Fibroblast of peridontal ligament (primary cell): ENCODE measurements around the gene KIAA1549.
A peak's percentile ranks its signal among the peaks of the same experiment; 100 is the strongest.
"Not testable (repeated sequence)": the region's sequence is repeated elsewhere in the genome, so short reads cannot be mapped to it uniquely, and the experiment has no call there.

Experiments
- DNase-seq: peaks from one replicate; pipeline ENCODE4 v3.0.0-alpha.2; 2010; ENCODE audit errors: extremely low read depth

The KIAA1549 gene

DNA sequence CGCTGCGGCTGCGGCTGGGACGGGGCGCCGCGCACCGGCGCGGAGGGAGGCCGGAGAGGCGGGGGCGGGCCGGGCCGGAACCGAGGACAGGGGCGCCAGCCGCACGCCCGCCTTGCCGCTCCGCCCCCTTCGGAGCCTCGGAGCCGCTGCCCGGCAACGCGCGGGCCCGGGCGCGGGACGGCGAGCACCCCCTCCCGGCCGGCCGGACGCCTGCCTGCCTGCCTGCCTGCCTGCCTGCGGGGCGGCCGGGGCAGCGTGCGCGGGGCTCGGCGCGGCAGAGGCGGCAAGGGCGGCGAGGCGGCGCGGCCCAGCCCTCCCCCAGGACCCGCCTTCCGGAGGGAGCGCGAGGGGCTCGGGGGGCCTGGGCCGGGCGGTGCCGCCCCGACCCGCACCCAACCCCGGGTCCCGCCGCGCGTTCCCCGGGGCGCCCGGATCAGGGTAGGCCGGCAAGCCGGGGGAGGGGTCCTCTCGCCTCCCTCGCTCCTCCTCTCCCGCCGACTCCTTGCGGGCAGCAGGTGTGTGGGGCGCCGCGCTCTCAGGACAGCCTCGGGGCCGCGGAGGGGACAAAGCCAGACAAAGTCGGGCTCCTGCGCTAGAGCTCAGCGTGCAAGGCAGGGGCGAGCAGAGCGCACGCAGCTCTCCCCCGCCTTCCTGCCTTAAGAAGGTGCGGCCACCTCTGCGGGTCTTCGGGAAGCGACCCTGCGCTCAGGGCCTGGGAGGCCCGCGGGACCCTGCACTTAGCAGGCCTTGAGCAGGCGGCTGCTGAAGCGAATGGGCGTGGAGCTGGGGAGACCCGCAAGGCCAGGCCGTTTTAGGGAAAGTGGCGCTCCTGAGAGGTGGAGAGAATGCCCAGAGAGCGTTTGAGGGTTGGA, at the start of gene KIAA1549:
Gene KIAA1549, minus strand, starts transcription at position 58 of the 872 bp plus-strand sequence. CDS start 120 bp downstream, outside the sequence.
- DNase-seq = peak; percentile 39

DNA sequence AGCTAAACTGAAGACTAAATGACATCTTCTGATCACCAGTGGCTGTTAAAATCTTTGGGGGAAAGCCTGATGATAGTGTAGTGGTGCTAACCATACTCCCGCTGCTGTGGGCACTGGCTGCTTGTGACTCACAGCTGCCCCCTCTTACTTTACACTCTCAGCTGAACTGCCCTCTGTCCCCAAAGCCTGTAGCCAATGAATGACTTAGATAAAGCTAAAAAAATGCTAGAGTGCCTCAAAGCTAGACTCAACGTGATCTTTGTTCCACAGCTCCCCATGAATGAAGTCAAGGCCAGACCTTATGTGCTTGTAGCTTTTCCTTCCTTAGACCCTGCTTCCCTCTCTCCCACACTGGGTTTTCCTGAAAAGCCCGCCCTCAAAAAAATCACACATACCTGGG, 48.2 kb upstream of the KIAA1549 start:
- no peak for DNase-seq

DNA sequence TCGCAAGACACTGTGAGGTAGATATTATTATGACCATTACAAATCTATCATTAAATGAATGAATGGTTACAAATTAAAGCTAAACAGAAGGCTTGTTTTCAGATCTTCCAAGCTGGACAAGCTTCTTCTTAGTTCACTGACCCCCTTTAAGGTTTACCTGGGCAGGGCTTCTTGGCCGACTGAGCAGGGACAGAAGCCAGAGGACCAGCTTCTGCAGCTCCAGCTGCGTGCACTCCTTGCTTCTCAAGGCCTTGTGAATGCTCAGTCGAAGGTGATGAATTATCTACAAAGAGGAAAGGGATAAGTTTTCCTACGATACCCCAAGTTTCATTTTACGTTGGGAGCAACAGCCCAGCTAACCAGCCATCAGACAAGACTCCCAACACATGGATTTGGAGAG, 45.4 kb upstream of the KIAA1549 start:
- no peak for DNase-seq

DNA sequence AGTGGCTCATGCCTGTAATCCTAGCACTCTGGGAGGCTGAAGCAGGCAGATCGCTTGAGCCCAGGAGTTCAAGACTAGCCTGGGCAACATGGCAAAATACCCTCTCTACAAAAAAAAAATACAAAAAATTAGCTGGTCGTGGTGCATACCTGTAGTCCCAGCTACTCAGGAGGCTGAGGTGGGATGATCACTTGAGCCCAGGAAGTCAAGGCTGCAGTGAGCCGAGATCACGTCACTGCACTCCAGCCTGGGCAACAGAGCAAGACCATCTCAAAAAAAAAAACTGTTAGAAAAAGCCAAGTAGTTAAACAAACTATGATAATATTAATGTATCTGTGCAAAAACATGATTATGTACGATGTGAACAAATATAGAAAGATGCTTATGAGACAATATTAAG, 44.7 kb upstream of the KIAA1549 start:
- not testable (repeated sequence) for DNase-seq

DNA sequence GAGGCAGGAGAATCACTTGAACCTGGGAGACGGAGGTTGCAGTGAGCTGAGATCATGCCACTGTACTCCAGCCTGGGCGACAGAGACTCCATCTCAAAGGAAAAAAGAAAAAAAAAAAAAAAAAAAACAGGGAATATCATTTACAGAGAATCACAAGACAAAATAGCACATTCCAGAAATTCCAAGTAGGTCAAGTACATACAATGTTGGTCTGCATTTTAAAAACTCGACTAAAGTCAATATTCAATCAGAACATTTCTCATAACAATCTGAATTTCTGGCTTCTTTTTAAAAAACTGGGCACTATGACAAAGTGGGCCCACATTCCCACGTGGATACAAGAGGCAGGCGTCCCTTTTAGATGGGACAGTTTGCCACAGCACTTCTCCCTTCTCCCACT, 41.9 kb upstream of the KIAA1549 start:
- DNase-seq = peak; percentile 53

DNA sequence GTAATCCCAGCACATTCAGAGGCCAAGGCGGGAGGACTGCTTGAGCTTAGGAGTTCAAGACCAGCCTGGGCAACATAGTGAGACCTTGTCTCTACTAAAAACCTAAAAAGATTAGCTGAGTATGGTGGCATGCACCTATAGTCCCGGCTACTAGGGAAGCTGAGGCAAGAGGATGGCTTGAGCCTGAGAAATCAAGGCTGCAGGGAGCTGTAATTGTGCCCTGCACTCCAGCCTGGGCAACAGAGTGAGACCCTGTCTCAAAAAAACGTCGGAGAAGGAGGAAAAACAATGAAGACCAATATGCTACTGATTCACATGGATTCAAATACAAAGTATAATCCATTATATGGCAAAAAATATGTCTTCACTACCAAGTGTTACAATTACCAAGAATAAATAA, 41.1 kb upstream of the KIAA1549 start:
- no peak for DNase-seq

DNA sequence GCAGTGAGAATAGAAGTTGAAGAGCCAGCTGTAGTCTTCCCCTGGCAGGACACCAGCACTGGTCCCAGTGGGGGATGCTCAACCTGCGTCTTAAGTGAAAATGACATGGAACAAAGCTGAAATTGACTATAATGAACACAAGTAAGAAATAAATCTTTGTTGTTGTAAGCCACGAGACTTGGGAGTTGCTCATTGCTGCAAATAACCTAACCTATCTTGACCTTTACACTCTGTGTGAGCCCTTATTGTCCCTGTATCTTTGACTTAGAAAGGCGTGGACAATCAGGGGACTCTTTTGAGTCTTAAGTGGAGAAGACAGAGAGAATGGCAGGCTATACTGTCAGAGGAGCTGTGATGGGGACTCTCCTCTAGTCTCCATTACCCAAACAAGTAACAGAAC, 37.7 kb upstream of the KIAA1549 start:
- no peak for DNase-seq

DNA sequence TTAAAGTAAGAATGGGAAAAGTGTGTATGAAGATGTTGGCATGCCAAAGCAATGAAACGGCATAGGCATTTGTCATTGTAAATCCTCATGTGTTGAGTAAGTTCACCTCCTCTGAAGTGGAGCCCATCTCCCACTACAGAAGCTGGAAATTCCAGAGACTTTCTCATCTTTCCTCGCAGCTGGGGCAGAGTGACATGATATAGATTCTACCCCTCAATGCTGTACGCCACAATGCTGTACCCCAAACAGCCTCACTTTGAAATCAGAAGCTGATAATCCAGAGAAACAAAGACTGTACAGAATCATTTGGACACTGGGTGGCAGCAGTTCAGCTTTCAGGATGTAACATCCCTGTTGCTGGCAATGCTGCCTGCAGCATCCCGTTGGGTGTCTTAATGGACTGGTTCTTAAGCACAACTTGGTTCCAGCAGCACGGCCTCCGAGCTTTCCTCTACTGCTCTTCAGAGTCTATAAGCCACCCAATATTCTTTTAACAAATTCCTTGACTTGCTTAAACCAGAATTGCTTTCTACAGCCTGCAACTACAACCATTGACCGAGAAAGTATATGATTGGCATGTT, 35.8 kb upstream of the KIAA1549 start:
- peak; percentile 77 for DNase-seq

DNA sequence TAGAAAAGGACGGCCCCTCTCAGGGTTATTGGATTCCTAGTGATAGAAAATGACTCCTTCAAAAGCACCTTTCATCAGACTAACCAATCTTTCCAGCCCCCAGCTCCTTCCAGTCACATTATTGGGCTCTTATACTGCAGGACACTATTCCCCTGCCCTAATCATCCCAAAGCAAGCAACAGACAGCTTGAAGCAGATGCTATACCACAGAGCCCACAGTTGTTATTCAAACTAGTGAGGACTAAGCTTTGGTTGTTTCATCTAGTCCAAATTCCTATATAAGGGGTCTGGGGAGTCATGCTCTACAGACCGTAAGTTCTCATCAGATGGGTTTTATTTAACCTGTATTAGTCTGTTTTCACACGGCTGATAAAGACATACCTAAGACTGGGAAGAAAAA, 30.2 kb upstream of the KIAA1549 start:
- no peak for DNase-seq

DNA sequence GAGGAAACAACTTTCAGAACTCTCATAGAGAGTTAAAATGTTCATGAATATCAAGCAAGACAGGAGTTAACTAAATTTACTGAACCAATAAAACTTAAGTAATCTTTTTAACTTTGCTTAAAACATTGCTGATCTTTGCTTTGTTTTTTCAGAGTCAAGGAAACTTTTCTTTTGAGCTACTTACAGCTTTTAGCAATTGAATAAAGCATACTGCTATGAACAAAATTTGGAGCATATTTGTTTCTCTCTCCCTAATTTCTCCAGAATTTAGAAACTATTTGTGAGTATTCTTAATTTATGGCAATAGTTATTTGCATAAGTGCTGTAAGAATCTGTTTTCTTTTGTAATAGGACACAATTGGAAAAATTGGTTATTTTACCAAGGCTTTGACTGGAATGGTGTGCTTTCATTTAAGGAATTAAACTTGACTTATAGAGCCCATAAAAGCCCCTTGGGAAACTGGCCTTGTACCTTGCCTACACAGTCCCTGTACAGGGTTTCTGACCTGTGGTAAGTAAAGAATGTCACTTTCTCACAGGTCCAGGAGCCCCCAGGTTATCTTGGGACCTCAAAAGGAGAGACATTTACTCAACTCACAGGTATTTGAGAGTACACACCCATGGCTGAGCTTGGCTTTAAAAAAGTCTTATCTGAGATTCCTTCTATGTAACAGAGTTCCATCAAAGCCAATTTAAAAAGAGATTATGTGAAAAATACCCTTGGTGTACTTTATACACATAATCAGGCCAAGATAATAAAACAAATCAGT, 23.3 kb upstream of the KIAA1549 start:
- DNase-seq = peak; percentile 2

DNA sequence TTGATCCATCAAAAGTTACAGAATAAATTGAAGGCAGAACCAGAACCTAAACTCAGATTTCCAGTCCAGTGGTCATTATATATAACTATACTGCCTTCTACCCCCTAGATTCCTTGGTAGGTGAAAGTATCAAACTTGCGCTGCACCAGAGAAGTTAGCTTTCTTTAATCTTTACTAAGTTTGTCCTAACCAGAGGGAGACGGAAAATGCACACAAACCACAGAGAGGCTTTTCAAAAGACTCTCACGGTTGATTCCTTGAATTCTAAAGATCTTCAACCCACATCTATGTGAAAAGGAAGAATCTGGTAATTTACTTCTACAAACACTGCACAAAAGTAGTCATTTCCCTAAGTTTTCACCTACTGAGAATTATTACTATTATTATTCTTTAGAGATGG, 18.2 kb upstream of the KIAA1549 start:
- no peak for DNase-seq

DNA sequence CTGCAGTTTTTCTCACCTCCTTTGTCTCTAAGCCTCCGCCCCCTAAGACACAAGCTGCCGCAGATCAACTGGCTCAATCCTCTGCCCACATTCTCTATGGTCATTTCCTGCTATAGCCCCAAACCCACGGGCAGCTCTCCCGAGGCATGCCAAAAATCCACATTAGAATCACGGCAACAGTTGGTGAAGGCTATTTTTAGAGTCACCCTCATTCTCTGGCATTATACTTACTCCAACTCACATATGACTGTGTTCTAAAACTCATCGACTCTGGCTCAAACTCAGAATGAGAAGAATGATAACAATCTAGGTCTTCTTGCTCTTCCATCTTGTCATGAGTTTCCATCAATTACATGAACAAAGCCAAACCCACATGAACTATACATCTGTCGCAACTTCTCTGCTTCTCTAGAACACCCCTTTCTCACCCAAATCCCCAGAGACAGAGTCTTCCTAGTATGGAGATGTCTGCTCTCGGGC, 10.9 kb upstream of the KIAA1549 start:
- peak; percentile 85 for DNase-seq

DNA sequence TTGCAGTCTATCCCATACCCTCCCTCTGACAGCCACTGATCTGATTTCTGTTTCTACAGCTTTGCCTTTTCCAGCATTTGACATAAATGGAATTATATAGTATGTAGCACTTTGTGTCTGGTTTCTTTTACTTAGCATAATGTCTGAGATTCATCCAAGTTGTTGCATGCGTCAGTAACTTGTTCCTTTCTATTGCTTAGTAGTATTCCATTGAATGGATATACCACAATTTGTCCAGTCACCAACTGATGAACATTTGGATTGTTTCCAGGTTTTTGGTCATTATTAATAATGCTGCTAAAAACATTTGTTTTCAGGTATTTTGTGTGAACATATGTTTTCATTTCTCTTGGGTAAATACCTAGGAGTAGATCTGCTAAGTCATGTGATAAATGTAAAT, 6.5 kb upstream of the KIAA1549 start:
- DNase-seq = no peak

DNA sequence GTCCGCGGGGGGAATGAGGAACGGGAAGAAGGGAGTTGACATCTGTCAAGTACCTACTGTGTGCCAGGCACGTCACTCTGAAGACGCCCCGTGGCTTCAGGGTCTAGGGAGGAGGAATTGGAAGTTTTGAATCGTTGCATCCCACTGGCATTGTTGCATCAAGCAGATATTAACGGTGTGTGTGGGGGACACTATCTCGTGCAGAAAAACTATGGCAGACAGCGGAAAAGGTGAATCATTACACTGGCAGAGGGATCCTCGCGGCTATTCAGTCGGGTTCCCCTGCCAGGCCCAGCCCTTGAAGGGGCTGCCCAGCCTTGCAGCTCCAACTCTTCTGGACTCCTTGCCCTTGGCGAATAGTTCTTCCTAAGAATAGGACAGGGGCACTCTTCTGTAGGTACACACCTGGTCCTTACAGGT, 1.0 kb upstream of the KIAA1549 start:
- no peak for DNase-seq

DNA sequence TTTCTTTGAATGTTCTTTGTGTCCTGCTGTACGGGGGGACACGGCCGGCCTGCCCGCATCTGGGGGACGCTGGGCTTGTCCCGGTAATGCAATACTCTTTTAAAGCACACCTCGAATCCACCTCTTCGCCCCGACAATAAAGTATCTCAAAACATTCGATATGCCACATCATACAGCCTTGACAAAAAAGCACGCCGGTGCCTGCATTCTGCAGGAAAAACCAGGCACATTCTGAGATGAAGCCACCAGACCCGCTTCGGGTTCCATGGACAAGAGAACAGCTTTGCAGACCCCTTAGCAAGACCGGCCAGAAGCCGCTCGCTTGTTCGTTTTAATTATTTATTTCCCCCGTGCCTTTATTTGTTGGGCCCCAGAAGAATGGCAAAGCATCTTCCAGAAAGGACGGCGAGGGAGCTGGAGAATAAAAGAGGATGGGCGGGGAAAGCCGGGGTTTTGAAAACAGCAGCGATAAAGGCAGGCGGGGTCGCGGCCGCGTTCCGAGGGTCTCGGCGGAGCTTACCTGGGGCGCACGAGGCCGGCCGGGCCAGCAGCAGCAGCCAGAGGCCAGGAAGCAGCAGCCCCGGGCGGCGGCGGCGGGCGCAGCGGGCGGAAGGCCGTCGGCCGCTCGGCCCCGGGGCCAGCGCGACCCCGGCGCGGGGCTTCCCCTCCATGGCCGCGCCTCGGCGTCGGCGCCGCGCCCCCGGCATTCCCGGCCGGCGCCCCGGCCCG, 462 bp downstream of the KIAA1549 start:
- DNase-seq = no peak

DNA sequence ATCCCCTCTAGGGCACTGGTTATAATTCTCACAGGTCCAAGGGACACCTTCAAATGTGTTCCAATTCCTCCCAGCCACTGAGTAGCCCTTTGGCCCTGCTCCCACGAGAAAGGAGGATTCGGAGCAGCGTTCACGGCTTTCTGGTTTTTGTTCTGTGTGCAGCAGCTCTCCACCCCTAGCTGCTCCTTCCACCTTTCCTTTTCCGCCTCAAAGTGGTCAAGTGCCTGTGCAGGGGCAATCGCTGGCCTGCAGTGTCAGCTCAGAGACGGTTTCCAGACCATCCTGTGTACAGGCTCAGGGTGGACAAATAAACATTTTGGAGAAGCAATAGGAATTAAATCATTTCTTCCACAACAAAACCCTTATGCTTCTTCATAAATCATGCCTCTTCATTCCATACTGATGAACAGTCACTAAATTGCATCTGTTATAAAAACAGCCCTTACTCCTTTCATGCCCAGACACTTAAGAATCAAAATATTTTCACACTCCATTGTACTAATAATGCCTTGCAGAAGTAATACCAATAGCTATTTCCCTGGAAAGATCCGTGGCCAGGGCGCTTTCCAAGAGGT, 1.1 kb downstream of the KIAA1549 start:
- DNase-seq = peak; percentile 19

DNA sequence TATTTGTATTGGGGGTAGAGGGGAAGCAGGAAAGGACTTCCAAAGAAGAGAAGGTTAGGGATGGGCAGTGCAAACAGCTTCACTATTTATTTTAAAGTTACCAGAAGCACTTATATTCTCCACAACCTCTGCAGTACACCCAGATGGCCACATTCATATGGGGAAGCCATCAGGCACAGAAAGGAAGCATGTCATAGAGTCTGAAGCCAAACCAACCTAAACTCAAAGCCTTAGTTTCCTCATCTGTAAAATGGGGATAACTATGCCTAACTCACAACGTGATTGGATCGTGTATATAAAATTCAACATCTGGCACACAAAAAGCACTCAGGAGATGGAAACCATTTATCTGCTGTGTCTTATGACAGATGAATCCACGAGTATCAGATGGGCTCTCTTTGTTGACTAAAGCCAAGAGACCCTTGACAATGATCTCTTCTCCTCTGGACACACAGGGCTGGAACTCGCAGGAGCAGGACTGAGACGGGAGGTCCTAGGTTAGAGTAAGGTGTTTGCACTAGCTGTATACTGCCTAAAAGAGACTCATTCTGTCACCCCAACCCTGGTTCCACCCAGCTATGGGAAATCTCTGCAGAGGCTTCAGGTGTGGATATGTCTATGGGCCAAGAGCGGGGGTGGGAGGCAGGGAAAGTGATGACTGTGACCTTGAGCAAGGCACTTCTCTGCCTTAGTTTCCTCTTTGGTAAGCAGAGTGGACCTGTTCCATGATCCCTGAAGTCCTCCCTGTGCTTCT, 1.8 kb downstream of the KIAA1549 start:
- peak; percentile 13 for DNase-seq

DNA sequence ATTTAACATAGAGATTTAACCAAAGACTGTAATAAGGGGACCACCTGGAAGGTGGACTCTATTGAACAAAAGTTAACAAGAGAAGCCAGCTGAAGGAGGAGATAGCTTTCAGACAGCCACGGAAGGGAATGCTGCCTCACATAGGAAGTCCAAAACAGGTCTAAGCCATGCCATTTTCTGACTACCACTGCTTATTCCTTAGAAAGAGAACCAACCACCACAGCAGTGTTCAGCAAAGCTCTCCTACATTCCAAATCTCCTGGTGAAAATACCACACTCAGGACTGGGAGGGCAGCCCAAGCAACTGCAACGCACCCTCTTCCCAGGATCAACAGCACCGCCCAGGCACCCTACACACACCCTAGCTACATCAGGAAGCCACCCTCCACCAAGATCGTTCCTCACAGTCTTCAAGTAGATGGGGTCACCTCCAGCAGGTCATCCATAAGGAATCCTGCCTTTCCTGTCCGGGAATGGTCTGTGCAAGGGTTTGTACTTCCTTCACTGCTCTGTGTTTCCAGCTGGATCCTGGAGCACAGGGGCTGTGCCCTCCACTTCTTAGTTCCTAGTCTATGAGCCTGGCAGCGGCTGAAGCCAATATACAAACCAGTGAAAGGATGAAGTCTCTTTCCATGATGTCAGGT, 2.5 kb downstream of the KIAA1549 start:
- no peak for DNase-seq

DNA sequence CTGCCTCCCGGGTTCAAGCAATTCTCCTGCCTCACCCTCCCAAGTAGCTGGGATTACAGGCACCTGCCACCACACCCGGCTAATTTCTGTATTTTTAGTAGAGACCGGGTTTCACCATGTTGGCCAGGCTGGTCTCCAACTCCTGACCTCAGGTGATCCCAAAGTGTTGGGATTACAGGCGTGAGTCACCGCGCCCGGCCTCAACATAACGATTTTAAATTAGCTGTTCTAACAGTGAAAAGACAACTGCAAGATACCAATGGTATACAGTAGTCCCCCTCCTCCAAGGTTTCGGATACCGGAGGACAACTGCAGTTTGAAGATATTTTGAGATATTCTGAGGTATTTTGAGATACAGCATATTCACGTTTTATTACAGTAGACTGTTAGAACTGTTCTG, 5.0 kb downstream of the KIAA1549 start:
- not testable (repeated sequence) for DNase-seq
